GM12801 (cell line): ENCODE results near the gene SH3TC1.

ENCODE experiments used
- TF ChIP-seq, protein P1 (sequence below): IDR thresholded peaks from one replicate; pipeline ENCODE4 v1.5.1; 2011; ENCODE audit warnings: control low read depth; ENCODE audit not compliant: insufficient read length; ENCODE audit errors: extremely low read depth

The SH3TC1 gene

GRCh38 chr4:8164687-8165086 lies 34.4 kb upstream of the SH3TC1 start:
- TF ChIP-seq, protein P1, sequence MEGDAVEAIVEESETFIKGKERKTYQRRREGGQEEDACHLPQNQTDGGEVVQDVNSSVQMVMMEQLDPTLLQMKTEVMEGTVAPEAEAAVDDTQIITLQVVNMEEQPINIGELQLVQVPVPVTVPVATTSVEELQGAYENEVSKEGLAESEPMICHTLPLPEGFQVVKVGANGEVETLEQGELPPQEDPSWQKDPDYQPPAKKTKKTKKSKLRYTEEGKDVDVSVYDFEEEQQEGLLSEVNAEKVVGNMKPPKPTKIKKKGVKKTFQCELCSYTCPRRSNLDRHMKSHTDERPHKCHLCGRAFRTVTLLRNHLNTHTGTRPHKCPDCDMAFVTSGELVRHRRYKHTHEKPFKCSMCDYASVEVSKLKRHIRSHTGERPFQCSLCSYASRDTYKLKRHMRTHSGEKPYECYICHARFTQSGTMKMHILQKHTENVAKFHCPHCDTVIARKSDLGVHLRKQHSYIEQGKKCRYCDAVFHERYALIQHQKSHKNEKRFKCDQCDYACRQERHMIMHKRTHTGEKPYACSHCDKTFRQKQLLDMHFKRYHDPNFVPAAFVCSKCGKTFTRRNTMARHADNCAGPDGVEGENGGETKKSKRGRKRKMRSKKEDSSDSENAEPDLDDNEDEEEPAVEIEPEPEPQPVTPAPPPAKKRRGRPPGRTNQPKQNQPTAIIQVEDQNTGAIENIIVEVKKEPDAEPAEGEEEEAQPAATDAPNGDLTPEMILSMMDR: no peak

- TF ChIP-seq, protein P1: no peak
Measured at GRCh38 chr4:8165374-8165896, 33.7 kb upstream of the SH3TC1 start.

DNA sequence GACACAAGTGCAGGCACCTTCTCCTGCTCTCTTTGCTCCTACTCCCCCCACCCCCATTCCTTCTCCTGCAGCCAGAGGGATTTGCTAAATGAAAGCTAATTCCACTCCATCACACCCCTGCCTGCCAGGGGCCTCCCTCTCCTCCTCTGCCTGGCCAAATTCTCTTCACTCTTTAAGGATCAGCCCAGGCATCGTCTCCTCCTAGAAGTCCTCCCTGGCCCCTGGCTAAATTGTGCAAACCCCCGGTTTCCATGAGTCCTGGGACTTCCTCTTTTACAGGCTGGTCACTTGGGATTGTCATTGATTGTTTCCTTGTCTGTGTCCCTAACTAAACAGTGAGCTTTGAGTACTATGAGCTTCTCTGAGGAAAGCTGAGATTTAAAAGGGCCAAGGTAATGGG lies 31.8 kb upstream of the SH3TC1 start:
- TF ChIP-seq, protein P1: no peak

DNA sequence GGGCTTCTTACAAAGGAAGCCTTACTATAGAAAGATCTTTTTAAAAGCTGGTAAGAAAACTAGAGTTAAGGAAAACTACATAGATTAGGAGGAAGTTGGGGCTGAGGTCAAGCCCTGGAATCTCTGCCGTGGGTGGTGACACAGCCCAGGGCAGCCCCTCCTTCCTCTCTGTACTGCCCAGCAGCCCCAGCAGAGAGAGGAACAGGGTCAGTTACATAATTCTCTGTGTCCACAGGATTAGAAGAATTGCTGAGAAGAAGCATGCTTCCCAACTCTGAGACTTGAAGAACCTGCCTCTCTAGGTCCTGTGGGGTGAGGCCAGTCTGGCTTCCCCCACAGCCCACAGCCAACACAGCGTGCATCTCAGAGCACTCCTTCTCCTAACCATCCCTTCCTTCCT lies 31.3 kb upstream of the SH3TC1 start:
- TF ChIP-seq, protein P1: no peak

- TF ChIP-seq, protein P1: no peak
Measured at GRCh38 chr4:8168232-8168631, 30.9 kb upstream of the SH3TC1 start.

DNA sequence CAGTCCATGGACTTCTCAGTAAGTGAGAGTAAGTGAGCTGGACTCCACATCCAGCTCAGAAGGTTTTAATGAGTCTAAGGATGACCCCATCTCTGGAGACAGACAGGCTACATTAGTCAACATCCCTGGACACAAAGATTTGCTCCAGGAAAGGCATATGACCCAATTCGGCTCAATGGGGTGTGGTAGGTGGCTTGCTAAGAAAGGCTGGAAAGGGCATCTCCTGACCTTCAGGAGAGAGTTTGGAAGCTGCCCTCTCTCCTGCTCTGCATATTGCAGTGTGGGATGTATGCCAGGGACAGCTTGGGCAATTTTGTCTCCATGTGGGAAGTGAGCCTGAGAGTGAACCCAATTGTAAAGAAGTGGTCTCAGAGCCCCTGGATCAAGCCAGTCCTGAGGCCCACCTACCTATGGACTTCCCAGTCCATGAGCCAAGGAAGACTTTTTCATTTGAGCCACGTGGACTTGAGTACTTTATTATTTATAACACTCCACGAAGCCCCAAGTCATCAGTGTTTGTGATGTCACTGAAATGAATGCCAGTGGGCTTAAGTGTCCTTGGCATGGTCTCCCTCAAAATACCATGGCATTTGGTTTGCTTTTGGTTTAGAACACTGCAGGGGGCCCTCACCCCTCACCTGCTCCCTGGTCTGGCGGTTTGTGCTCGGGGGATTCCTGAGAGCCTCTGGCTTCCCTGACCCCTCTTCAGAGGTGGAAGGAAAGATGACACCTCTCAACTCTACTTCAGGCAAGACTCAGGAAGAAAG lies 30.1 kb upstream of the SH3TC1 start:
- TF ChIP-seq, protein P1: no peak

GRCh38 chr4:8169763-8170162 lies 29.3 kb upstream of the SH3TC1 start:
- TF ChIP-seq, protein P1: no peak
